GM12878 (cell line): Measurements from ENCODE around the gene RMND5A. TPM values are rescaled to one million over a fixed set of nuclear protein-coding genes. Genes with fewer than 3 reads are reported as not detected.

ENCODE experiments used
- ATAC-seq: fragments of 200-7000 bp; cut with Tn5 transposase; 3 replicates; pipeline ENCODE4 v1.9.1; 2020; ENCODE audit warnings: mild to moderate bottlenecking, moderate library complexity
- BruUV-seq: library from RNA; stranded (reverse); fragments of 400-500 nt; replicated peaks from 2 replicates; lab custom pipeline; 2021; lab: Mats Ljungman, UMichigan
- CTCF ChIA-PET: fragments of 300-600 bp; sonication (Branson Sonifier 250); formaldehyde crosslinking; extraction: SDS; loops from one replicate; lab custom pipeline; 2021; ENCODE audit warnings: inconsistent platforms; lab: Yijun Ruan, JAX
- POLR2A ChIA-PET: fragments of 350-600 bp; formaldehyde crosslinking; extraction: SDS; loops from one replicate; lab custom pipeline; 2021; ENCODE audit warnings: inconsistent platforms; lab: Charles Lee
- RAD21 ChIA-PET: fragments of 300-600 bp; sonication (Branson Sonifier 250); formaldehyde crosslinking; loops from one replicate; lab custom pipeline; 2023; ENCODE audit warnings: antibody characterized with exemption; ENCODE audit not compliant: unreplicated experiment; lab: Charles Lee
- SMC1A ChIA-PET: fragments of 300-600 bp; sonication (Branson Sonifier 250); formaldehyde crosslinking; loops from one replicate; lab custom pipeline; 2023; ENCODE audit not compliant: unreplicated experiment, uncharacterized antibody; lab: Charles Lee
- DNase-seq: peaks from one replicate; pipeline ENCODE4 v3.0.0-alpha.2; 2011; ENCODE audit warnings: low read depth, low spot score
- FAIRE-seq: peaks from 3 replicates; lab custom pipeline; 2011; peaks lifted over from hg19 to GRCh38; lab: Jason Lieb, UNC
- H2AFZ ChIP-seq: 2 replicates; pipeline ENCODE4 v1.6.0; 2011; ENCODE audit warnings: low read depth, low read length, control low read depth; ENCODE audit not compliant: control insufficient read depth
- H3K27ac ChIP-seq: 2 replicates; pipeline ENCODE4 v1.5.1; 2011; ENCODE audit warnings: control low read depth; ENCODE audit not compliant: control insufficient read depth, insufficient read depth
- H3K27me3 ChIP-seq, 2 experiments: replicated peaks in 1 of 2; 2 replicates each; pipeline versions ENCODE4 v1.6.0 to v1.6.1; 2011; ENCODE audit warnings: low read length in 1 of 2; ENCODE audit not compliant: control insufficient read depth in 2 of 2, insufficient read depth in 2 of 2
- H3K36me3 ChIP-seq, 2 experiments: 2 replicates each; pipeline ENCODE4 v1.5.1; 2011; ENCODE audit warnings: low read length in 1 of 2; ENCODE audit not compliant: control insufficient read depth in 2 of 2, insufficient read depth in 2 of 2
- H3K4me1 ChIP-seq: 2 replicates; pipeline ENCODE4 v1.6.1; 2011; ENCODE audit warnings: mild to moderate bottlenecking, low read length, moderate library complexity, mixed read lengths; ENCODE audit not compliant: control insufficient read depth, insufficient read depth
- H3K4me2 ChIP-seq: 2 replicates; pipeline ENCODE4 v1.6.0; 2011; ENCODE audit warnings: control low read depth; ENCODE audit not compliant: control insufficient read depth, insufficient read depth
- H3K4me3 ChIP-seq: fragments of 200-600 bp; sonication (generic); 2 replicates; pipeline ENCODE4 v1.5.1; 2016
- H3K79me2 ChIP-seq: 2 replicates; pipeline ENCODE4 v1.6.0; 2011; ENCODE audit warnings: low read length; ENCODE audit not compliant: control insufficient read depth, insufficient read depth
- H3K9ac ChIP-seq: 2 replicates; pipeline ENCODE4 v1.8.0; 2011; ENCODE audit warnings: low read length, control low read depth, mixed read lengths; ENCODE audit not compliant: control insufficient read depth, insufficient read depth
- H3K9me3 ChIP-seq: replicated peaks from 3 replicates; pipeline ENCODE4 v1.5.1; 2011; ENCODE audit warnings: mild to moderate bottlenecking, low read length; ENCODE audit not compliant: control insufficient read depth, insufficient read depth
- H4K20me1 ChIP-seq: 2 replicates; pipeline ENCODE4 v1.6.0; 2011; ENCODE audit not compliant: control insufficient read depth, insufficient read depth
- CUX1 ChIP-seq: IDR thresholded peaks from 2 replicates; pipeline ENCODE4 v1.6.1; 2012; ENCODE audit warnings: improper control_type of control experiment, low read depth, low read length; ENCODE audit not compliant: insufficient replicate concordance
- HCFC1 ChIP-seq: fragments of 150-350 bp; IDR thresholded peaks from 2 replicates; pipeline ENCODE4 v1.6.1; 2014; ENCODE audit warnings: low read length
- KAT2A ChIP-seq: conservative IDR thresholded peaks from 2 replicates; pipeline ENCODE4 v1.6.1; 2011; ENCODE audit warnings: low read depth, low read length; ENCODE audit not compliant: control insufficient read depth
- NFIC ChIP-seq: IDR thresholded peaks from 2 replicates; pipeline ENCODE4 v1.6.1; 2012; ENCODE audit warnings: low read depth, mild to moderate bottlenecking, inconsistent platforms, low read length, moderate library complexity
- NFXL1 ChIP-seq: fragments of 450-650 bp; IDR thresholded peaks from 2 replicates; pipeline ENCODE4 v1.6.1; 2017; ENCODE audit warnings: antibody characterized with exemption, mild to moderate bottlenecking, borderline replicate concordance
- NKRF ChIP-seq: fragments of 450-650 bp; conservative IDR thresholded peaks from 2 replicates; pipeline ENCODE4 v1.6.1; 2017; ENCODE audit warnings: mild to moderate bottlenecking, moderate library complexity
- NR2F1 ChIP-seq: fragments of 450-650 bp; conservative IDR thresholded peaks from 2 replicates; pipeline ENCODE4 v1.6.1; 2017; ENCODE audit warnings: mild to moderate bottlenecking
- SP1 ChIP-seq: IDR thresholded peaks from one replicate; pipeline ENCODE4 v1.6.1; 2011; ENCODE audit warnings: low read depth, low read length
- TCF12 ChIP-seq: IDR thresholded peaks from 2 replicates; pipeline ENCODE4 v1.6.1; 2011; ENCODE audit warnings: low read depth, mild to moderate bottlenecking, low read length
- USF2 ChIP-seq: IDR thresholded peaks from 2 replicates; pipeline ENCODE4 v1.6.1; 2011; ENCODE audit warnings: low read depth, low read length, improper control_type of control experiment, borderline replicate concordance
- ZNF384 ChIP-seq: IDR thresholded peaks from 2 replicates; pipeline ENCODE4 v1.6.1; 2012; ENCODE audit warnings: low read depth, mild to moderate bottlenecking, low read length, improper control_type of control experiment, borderline replicate concordance
- ZNF687 ChIP-seq: fragments of 450-650 bp; IDR thresholded peaks from 2 replicates; pipeline ENCODE4 v1.6.1; 2017; ENCODE audit warnings: mild to moderate bottlenecking, moderate library complexity
- WGBS: methylation state at CpG from one replicate; pipeline ENCODE4 v1.1.6; 2016; ENCODE audit warnings: low lambda C conversion rate; ENCODE audit not compliant: insufficient replicate concordance, insufficient coverage; ENCODE audit errors: missing lambda C conversion rate; 5-methylcytosine and 5-hydroxymethylcytosine counted together
- in situ Hi-C: fragments of 300-500 bp; cut with MboI; formaldehyde crosslinking; loops from 9 replicates; pipeline ENCODE4 v1.14.3; 2018; ENCODE audit warnings: mixed read lengths
- intact Hi-C: fragments of 100-400 bp; cut with micrococcal nuclease; formaldehyde crosslinking; loops from one replicate; pipeline ENCODE4 v1.14.2; 2022; ENCODE audit not compliant: unreplicated experiment
- polyA plus RNA-seq, 11 experiments: library from polyadenylated mRNA; depleted of rRNA in 4 of 11; unstranded in 6 of 11; stranded (reverse) in 5 of 11; fragments of >200 nt; fragmentation: Nextera tagmentation in 4 of 11; fragmentation: Illumina TruSeq in 1 of 11; extraction: Ambion mirVana in 4 of 11; extraction: Trizol in 1 of 11; gene quantifications; 1 replicate in 1 of 11; 2 replicates in 10 of 11; pipeline versions ENCODE4 v1.2.1 to v1.2.3, GENCODE V29; 2011 to 2016; ENCODE audit warnings: inconsistent platforms in 2 of 11, missing spikeins in 2 of 11, low read depth in 1 of 11
- total RNA-seq, 4 experiments: library from RNA; depleted of rRNA in 3 of 4; stranded (reverse); fragments of >200 nt in 3 of 4; fragmentation: Illumina TruSeq in 1 of 4; extraction: Trizol in 1 of 4; gene quantifications; 2 replicates each; pipeline versions ENCODE4 v1.2.1 to v1.2.3, GENCODE V29; 2013 to 2021

Gene RMND5A
- total and polyA plus RNA-seq, 10 of the 15 experiments (the other 5 are each of a cell fraction or from before 2014, with no cell fraction given): 8.3 to 33.6 (median 23.2) TPM

- in situ Hi-C loops (no loop called here), intact Hi-C loops (no loop called here)
- no peaks in the 10 kb centered on the region for H3K36me3 ChIP-seq
- SMC1A ChIA-PET: interaction anchor here (2.0 kb wide), 1 partner anchor 11 kb away, joined by 4 read pairs; no protein-coding TSS in a partner anchor
- DNase-seq (no peak), FAIRE-seq (no peak), ATAC-seq (no peak)
- POLR2A ChIA-PET: no interaction called here
- H3K4me2 ChIP-seq: no peak overlapping the region
- BruUV-seq: no TSS peak
- H3K27ac ChIP-seq: no peak overlapping the region
- H3K4me3 ChIP-seq: no peak overlapping the region
- no peak overlapping the region for H3K9ac ChIP-seq
- H3K9me3 ChIP-seq: no peaks in the 10 kb centered on the region
- H3K27me3 ChIP-seq: no peaks in the 10 kb centered on the region
- WGBS: 82% methylated on average over 2 of the region's 2 CpGs
- CTCF ChIA-PET: no interaction called here
- no peaks in the 10 kb centered on the region for H4K20me1 ChIP-seq
- no peaks in the 10 kb centered on the region for H3K79me2 ChIP-seq
- H2AFZ ChIP-seq: no peak overlapping the region
- RAD21 ChIA-PET: no interaction called here
- H3K4me1 ChIP-seq: no peaks in the 10 kb centered on the region
- TF ChIP-seq CUX1: no peak
- no peak for TF ChIP-seq SP1
- TF ChIP-seq KAT2A: no peak
- no peak for TF ChIP-seq HCFC1
- TF ChIP-seq NFIC: no peak
- TF ChIP-seq TCF12: no peak
- no peak for TF ChIP-seq USF2
- no peak for TF ChIP-seq NKRF
- TF ChIP-seq ZNF687: no peak
- no peak for TF ChIP-seq ZNF384
- TF ChIP-seq NR2F1: no peak
- no peak for TF ChIP-seq NFXL1
Observed at GRCh38 chr2:86686905-86687304, 33.2 kb upstream of the RMND5A start.
